ENCODE data around the gene SGK1.
"Not testable (repeated sequence)": the region's sequence is repeated elsewhere in the genome, so short reads cannot be mapped to it uniquely, and the experiment has no call there.

The SGK1 gene

GRCh38 chr6:134287859-134288537, 29.9 kb downstream of the SGK1 start:
- DNase-seq (ENCODE audit: insufficient read length, low spot score), result no peak
- no peak for TF ChIP-seq CTCF (IDR thresholded peaks at IDR 0.05; ENCODE audit: insufficient read depth, missing control alignments)
- FAIRE-seq, result no peak

GRCh38 chr6:134282816-134283215, 35.1 kb downstream of the SGK1 start:
- FAIRE-seq, result no peak

GRCh38 chr6:134281388-134281787, 36.5 kb downstream of the SGK1 start:
- TF ChIP-seq CTCF (IDR thresholded peaks at IDR 0.05; ENCODE audit: insufficient read depth, missing control alignments), result no peak
- FAIRE-seq (no peak), DNase-seq (ENCODE audit: insufficient read length, low spot score) (no peak)

More at GRCh38 chr6:134282816-134283215, 35.1 kb downstream of the SGK1 start:
- DNase-seq (ENCODE audit: insufficient read length, low spot score), result no peak
- no peak for TF ChIP-seq CTCF (IDR thresholded peaks at IDR 0.05; ENCODE audit: insufficient read depth, missing control alignments)

- FAIRE-seq (no peak), DNase-seq (ENCODE audit: insufficient read length, low spot score) (no peak)
- TF ChIP-seq CTCF (IDR thresholded peaks at IDR 0.05; ENCODE audit: insufficient read depth, missing control alignments), result no peak
These were observed 39.9 kb downstream of the SGK1 start for GRCh38 chr6:134278000-134278399.

GRCh38 chr6:134276891-134277377, 41.0 kb downstream of the SGK1 start:
- not testable (repeated sequence) for DNase-seq (ENCODE audit: insufficient read length, low spot score); FAIRE-seq

- no peak for FAIRE-seq
- TF ChIP-seq CTCF (IDR thresholded peaks at IDR 0.05; ENCODE audit: insufficient read depth, missing control alignments), result no peak
- DNase-seq (ENCODE audit: insufficient read length, low spot score), result no peak
These were observed 45.5 kb downstream of the SGK1 start for GRCh38 chr6:134272374-134272773.

GRCh38 chr6:134267917-134268361, 50.0 kb downstream of the SGK1 start:
- TF ChIP-seq CTCF (IDR thresholded peaks at IDR 0.05; ENCODE audit: insufficient read depth, missing control alignments), result no peak
- no peak for FAIRE-seq
- no peak for DNase-seq (ENCODE audit: insufficient read length, low spot score)
